GM21786 (cell line): ENCODE results near the gene DUT.

Experiments used
- ATAC-seq: cut with Tn5 transposase; IDR thresholded peaks from one replicate; pipeline ENCODE4 v1.9.1; 2021; ENCODE audit not compliant: unreplicated experiment

DUT gene

DNA sequence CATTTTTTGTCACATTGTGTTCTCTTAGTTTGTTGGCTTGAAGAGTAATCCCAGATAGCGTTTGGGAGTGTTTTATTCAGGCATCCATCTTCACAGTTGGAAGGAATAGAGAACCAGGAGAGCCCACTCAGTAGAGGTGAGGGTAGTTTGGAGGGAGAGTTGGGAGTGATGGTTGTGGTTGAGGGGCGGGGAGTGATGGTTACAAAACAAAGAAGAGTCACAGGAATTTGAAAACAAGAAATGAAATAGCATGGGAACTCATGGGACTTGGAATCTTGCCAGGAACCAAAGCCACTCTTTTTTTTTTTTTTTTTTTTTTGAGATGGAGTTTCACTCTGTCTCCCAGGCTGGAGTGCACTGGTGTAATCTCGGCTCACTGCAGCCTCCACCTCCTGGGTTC is 36.3 kb downstream of the DUT start:
- no peak for ATAC-seq

DNA sequence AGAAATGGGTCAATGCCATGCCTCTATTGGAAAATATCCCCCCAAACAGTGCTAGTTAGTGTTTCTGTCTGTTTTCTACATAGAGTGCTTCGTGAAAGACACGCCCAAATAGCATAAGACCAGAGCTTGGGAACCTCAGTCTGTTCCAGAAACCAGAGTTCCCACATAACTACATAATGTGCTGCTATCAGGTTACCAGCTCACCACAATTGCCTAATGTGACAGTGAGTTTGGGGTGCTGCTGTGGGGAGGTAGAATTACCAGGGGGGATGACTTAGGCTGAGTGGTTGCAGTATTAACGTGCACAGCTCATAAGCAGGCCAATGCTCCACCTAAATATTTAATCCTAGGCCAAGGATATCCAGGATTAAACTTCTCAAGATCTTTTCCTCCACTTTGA is 39.2 kb downstream of the DUT start:
- no peak for ATAC-seq

DNA sequence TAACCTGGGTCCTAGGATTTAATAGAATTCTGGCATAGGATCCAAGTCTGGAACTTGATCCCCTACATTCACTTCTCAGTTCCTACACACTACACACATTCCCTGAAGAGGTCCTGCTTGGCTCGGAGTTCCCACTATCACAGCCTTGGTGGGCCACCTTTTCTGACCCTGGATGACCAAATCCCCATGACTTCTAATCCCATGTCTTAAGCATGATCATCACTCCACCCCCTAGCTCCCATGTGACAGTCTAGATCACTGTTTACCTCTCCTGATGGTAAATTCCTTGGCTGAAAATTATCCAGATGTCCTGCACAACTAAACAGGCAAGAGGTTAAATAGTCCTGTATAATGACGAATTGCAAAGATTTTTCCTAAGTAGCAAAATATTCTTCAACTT is 40.3 kb downstream of the DUT start:
- ATAC-seq = no peak

DNA sequence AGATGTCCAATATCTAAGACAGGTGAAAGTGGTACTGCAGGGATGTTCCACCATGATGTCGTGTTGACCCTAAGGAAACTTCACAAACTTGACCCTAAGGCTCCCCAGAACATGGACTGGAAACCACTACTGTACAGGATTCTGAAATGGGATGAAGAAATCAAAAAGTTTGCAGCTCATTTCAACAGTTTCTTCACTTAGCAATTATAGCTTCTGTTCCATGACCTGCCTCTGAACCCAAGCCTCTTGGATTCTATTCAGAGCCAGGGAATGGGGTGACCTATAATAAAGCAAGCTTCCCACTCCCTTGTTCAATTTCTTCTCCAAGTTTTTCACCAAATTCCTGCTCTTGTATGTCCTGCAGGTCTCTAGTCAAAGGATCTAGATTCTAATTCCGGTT is 40.7 kb downstream of the DUT start:
- ATAC-seq = no peak

DNA sequence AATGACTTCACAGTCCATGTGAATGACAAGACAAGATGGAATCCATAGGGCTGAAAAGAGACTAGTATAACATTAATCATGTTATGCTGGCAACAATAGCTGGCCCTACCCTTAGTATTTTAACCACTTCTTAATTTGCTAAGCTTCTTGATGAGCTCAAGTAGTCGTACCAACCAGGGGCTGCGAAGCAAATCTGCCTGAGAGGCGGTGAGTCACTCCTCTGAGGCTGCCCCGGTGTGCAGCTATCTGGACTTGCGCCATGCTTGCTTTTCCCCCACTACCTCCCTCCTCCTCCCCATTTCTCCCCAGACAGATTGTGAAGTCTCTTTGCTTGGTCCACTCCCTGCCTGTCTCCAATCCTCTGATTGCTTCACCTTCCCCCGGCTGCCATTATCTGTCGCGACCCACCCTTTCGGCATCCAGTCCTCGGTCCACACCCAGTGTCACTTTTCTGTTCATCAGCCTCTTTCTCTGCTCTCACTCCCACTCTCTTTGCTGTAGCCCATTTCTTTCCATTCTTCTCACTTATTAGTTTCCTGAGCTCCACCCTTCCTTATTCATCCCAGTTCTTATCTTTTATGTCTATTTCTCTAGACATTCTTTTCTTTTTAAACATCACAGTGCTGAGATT is 42.7 kb downstream of the DUT start:
- no peak for ATAC-seq

DNA sequence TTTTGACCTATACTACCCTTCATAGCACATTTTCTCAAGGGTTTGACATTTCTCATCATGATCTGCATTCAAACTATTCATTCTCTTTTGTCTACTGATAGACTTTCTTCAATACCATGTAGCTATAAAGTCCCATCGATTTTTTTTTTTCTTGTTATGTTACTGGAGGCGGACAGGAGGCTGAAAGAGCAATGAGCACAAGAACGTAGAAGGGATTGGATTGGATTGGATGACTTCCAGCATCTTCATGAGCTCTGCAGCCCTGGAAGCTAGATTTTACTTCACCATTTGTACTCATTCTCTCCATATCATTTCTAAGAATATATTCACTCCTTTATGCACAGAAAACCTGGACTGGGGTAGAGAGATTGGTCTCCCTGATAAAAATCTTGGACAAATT is 43.2 kb downstream of the DUT start:
- ATAC-seq = no peak

DNA sequence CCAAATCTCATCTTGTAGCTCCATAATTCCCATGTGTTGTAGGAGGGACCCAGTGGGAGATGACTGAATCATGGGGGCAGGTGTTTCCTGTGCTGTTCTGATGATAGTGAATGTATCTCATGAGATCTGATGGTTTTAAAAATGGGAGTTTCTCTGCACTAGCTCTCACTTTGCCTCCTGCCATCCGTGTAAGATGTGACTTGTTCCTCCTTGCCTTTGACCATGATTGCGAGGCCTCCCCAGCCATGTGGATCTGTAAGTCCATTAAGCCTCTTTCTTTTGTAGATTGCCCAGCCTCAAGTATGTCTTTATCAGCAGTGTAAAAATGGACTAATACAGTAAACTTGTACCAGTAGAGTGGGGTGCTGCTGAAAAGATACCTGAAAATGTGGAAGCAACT is 44.5 kb downstream of the DUT start:
- ATAC-seq = no peak

DNA sequence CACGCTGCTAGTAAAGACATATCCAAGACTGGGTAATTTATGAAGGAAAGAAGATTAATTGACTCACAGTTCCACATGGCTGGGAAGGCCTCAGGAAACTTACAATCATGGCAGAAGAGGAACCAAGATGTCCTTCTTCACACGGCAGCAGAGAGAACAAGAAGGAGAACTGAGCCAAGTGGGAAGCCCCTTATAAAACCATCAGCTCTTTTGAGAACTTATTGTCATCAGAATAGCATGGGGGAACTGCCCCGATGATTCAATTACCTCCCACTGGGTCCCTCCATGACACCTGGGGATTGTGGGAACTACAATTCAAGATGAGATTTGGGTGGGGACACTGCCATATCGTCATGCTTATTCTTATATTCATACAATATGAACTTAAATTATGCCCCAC is 49.0 kb downstream of the DUT start:
- ATAC-seq = no peak

DNA sequence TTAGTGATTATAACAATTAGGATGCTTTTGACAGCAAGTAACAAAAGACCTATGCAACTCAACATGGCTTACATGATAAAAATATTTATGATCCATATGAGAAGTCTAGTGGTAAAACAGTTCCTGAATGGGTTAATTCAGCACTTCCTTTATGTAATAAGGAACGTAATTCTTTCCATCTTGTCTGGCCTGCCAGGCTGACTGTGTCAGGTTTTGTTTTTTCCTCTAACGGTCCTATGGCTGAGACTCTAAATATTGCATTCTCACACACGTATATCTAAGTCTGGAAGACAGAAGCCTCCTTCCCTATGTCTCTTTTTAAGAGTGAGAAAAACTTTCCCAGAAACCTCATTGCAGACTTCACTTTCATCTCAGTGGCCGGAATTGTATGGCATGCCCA is 50.6 kb downstream of the DUT start:
- ATAC-seq = no peak

DNA sequence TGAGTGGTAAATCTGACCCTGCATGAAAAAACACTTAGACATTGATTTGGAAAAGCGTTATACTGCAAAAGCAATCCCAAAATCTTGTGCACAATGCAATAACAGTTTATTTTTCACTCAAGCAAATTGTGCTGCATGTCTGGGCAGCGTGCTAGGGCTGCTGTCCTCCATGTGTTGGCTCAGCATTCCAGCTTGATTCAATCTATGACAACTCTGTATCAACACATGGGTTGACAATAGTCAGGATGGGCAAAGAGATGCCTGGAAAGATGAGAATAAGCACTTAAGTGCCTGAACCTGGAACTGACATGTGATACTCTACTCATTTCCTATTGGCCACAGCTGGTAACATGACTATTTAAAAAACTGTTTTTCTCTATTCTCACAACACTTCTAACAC is 51.8 kb downstream of the DUT start:
- no peak for ATAC-seq

DNA sequence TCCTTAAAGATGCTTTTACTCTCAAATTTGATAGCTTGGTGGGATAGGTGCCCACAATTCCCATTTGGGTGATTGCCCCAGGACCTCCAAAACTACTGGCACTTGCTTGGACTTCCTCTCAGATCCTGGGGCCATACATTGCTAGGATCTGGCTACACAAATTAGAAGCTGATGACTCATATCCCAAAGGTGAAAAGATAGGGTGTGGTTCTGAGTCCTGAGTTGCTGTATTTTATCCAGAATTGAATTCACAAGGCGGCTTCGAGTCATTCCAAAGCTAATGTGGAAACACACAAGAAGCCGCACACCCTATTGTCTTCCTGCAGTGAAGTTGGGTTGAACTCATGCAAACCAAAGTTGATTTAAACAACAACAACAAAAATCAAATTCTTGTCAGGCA is 53.4 kb downstream of the DUT start:
- no peak for ATAC-seq

DNA sequence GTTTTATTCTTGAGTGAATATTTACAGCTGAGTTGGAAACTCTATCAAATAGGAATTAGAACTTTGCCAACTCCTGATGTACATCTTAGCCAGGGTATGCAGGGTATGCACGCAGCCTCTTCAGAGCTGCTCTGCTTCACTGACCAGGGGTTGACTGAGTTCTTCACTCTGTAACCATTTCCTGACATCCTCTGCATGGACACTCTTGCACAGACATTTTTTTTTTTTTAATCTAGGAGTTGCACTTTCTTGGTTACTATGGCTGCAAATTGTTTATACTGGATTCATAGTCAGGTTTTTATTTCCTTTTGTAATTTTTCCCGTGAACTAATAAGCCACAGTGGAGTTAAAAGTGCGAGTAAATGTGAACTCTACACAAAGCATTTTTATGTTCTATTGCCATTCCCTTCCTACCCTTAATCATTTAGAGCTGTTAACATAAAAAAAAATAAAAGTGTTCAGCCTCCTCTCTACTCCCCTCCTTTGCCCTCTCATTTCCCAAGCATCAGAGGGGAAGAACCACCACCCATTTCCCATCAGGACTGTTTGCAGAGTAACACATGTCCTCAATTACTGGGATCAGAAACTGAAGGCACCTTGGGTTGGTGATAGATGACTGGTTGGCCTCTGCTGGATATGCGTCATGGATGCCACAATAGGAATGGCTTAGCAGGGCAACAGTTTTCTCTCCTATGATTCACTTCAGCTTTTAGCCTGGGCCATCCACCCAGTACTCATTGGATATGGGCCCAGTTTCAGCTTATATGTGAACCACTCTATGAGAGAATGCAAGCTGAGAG is 54.0 kb downstream of the DUT start:
- no peak for ATAC-seq

DNA sequence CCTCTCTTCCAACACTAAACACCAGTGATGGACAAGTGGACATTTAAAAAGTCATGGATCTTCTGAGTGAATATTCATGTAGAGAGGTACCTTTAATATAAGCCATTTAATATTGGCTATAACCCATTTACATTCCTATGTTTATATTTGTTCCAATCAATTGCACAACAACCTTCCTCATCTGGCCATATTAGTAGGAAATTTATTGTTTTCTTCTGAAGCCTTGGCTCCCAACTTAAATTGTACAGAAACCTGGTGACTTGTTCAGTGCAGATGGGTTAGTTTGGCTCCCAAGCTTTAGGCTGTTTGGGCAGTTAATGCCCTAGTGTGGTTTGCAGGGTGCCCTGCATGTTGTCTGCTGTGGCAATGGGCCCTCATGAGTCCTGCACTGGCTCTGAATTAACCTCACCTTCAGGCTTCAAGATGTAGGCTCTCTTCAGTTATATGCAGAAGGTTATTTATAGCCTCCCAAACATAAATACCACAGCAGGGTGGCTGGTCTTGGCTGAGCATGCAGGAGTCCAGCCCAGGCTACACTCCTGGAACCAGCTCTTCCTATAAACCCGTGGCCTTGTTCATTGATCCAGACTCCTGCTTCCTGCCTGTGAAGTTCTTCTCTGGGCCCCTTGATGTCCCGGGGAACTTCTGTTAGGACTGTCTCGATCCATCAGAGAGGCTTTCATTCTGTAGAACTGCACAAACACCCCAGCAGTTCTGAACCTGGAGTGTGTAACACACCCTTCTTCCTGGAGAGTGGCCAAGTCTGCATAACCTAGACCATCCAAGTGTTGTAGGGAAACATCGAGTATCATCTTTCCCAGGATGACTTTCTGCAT is 57.0 kb downstream of the DUT start:
- ATAC-seq = no peak

DNA sequence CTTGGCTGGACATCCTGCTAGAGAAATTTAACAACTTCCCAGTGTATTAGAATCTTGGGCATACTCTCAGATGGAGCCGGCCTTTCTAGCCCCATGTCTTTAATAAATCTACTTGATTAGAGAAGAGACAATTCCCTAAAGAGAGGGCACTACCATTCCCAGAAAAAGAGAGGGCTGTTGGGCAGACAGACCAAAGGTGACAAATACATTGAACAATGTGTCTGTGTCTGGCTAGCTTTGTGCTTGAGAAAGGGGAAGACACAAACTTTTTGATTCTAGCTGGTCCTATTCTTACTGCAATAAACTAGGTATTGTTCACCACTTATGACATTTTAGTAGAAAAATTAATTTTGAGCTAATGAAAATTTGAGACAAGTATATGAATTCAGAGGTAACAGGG is 57.7 kb downstream of the DUT start:
- no peak for ATAC-seq

DNA sequence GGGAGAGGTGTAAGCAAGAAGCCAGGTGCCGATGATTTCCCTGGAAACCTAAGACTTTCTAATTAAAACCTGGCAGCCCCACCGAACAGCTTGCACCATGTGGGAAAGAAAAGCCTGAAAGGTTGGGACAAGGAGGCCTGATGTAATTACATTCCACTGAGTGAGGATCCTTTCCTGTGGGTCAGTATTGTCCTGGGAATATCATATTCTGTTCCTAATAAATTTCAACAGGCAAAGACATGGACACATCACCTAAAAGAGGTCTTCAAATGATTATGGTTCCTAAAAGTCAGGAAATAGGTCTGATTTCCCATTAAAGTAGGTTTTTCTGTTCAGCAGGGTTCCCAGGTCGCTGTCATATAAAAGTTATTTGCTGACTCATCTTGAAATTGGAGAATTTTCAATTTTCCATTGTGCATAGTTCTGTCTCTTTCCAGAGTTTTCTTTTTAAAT is 58.5 kb downstream of the DUT start:
- ATAC-seq = no peak

DNA sequence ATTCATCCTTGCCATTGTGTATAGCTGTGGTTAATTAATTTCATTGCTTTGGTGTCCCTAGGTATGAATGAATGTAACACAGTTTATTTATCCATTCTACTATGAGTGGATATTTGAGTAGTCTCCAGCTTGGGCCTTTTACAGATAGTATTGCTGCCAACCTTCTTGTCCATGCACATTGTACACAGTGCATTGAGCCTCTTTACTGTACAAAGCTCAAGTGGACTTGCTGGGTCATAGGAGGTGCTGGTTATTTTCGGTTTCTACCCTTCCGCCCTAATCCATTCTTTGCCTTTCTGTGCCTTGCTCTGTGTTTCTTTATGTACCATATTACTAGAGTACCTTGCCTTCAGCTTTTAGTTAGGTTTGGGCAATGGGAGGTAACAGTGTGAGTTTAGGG is 60.7 kb downstream of the DUT start:
- no peak for ATAC-seq

DNA sequence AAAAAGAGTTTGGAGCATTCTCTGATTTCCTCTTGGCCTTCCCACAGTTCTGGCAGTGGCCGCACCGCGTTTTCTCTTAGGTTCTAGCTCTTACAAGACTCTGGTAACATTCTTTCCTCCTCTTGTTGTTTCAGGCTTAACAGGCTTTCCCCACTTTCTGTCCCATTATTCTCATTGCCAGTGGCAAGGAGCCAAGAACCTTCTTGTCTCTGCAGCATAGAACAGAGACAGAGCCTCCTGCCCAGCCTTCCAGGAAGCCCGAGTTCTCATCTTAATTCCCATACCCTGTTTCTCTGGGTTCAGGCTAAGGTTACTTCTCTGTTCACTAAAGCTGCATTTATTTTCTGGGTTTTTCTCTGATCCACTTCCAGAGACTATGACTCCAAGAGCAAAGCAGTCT is 61.1 kb downstream of the DUT start:
- ATAC-seq = no peak
